Neuronal stem cell (in vitro differentiated cells): Measurements from ENCODE around the gene ETV1.

Source experiments
- DNase-seq: peaks from one replicate; pipeline ENCODE4 v3.0.0-alpha.2; 2013; ENCODE audit warnings: low spot score
- H2AFZ ChIP-seq: one replicate; pipeline ENCODE4 v1.6.1; 2013; ENCODE audit warnings: mild to moderate bottlenecking, low read length, inconsistent platforms
- H2AK5ac ChIP-seq: 2 replicates; pipeline ENCODE4 v1.6.1; 2013; ENCODE audit warnings: low read depth, mild to moderate bottlenecking, inconsistent platforms, low read length, moderate library complexity, mixed read lengths
- H2BK120ac ChIP-seq: 2 replicates; pipeline ENCODE4 v1.6.1; 2013; ENCODE audit warnings: low read depth, mild to moderate bottlenecking, inconsistent platforms, low read length, moderate library complexity, mixed read lengths
- H2BK12ac ChIP-seq: one replicate; pipeline ENCODE4 v1.6.1; 2013; ENCODE audit warnings: low read length, inconsistent platforms
- H2BK15ac ChIP-seq: 2 replicates; pipeline ENCODE4 v1.6.1; 2013; ENCODE audit warnings: mild to moderate bottlenecking, low read length, inconsistent platforms, mixed read lengths
- H2BK5ac ChIP-seq: one replicate; pipeline ENCODE4 v1.6.1; 2013; ENCODE audit warnings: inconsistent platforms, mild to moderate bottlenecking, low read length, moderate library complexity
- H3K14ac ChIP-seq: one replicate; pipeline ENCODE4 v1.6.1; 2013; ENCODE audit warnings: low read length, inconsistent platforms
- H3K18ac ChIP-seq: 2 replicates; pipeline ENCODE4 v1.6.1; 2013; ENCODE audit warnings: low read length, inconsistent platforms
- H3K23ac ChIP-seq: 2 replicates; pipeline ENCODE4 v1.6.1; 2013; ENCODE audit warnings: low read depth, mild to moderate bottlenecking, mixed read lengths, low read length, inconsistent platforms; ENCODE audit not compliant: poor library complexity
- H3K27ac ChIP-seq: replicated peaks from 3 replicates; pipeline ENCODE4 v1.5.1; 2013; ENCODE audit warnings: low read length, inconsistent platforms
- H3K27me3 ChIP-seq, 3 experiments: 2 replicates each; pipeline ENCODE4 v1.6.1; 2013; ENCODE audit warnings: low read length in 3 of 3, mild to moderate bottlenecking in 2 of 3, inconsistent platforms in 1 of 3, low read depth in 1 of 3, mixed read lengths in 1 of 3, moderate library complexity in 1 of 3; ENCODE audit not compliant: control insufficient read depth in 3 of 3, insufficient read depth in 3 of 3
- H3K36me3 ChIP-seq, 2 donors: replicated peaks in 1 of 2; 2 replicates each; pipeline ENCODE4 v1.6.1; 2013; ENCODE audit warnings: low read length in 2 of 2; ENCODE audit not compliant: control insufficient read depth in 2 of 2, insufficient read depth in 2 of 2
- H3K4ac ChIP-seq: 2 replicates; pipeline ENCODE4 v1.6.1; 2013; ENCODE audit warnings: inconsistent platforms, mild to moderate bottlenecking, low read length, moderate library complexity
- H3K4me1 ChIP-seq, 2 donors: 1 replicate in 1 of 2; 2 replicates in 1 of 2; pipeline ENCODE4 v1.6.1; 2013; ENCODE audit warnings: low read length in 2 of 2, low read depth in 1 of 2; ENCODE audit not compliant: control insufficient read depth in 2 of 2, insufficient read depth in 1 of 2
- H3K4me2 ChIP-seq: one replicate; pipeline ENCODE4 v1.6.1; 2013; ENCODE audit warnings: mild to moderate bottlenecking, low read length, inconsistent platforms; ENCODE audit not compliant: insufficient read depth, poor library complexity, severe bottlenecking
- H3K4me3 ChIP-seq, 2 donors: 2 replicates each; pipeline ENCODE4 v1.5.1; 2013; ENCODE audit warnings: low read length in 2 of 2, mild to moderate bottlenecking in 2 of 2, inconsistent platforms in 1 of 2, moderate library complexity in 1 of 2
- H3K79me1 ChIP-seq: one replicate; pipeline ENCODE4 v1.6.1; 2013; ENCODE audit warnings: low read depth, mild to moderate bottlenecking, inconsistent platforms, low read length, moderate library complexity
- H3K9ac ChIP-seq: one replicate; pipeline ENCODE4 v1.6.1; 2013; ENCODE audit warnings: mild to moderate bottlenecking, low read depth, low read length, inconsistent platforms; ENCODE audit not compliant: poor library complexity
- H3K9me3 ChIP-seq, 2 donors: replicated peaks in 1 of 2; 2 replicates each; pipeline versions ENCODE3 to v1.6.1; 2013; ENCODE audit warnings: low read length in 2 of 2, mild to moderate bottlenecking in 2 of 2, inconsistent platforms in 1 of 2, low read depth in 1 of 2, mixed read lengths in 1 of 2, moderate library complexity in 1 of 2; ENCODE audit not compliant: control insufficient read depth in 2 of 2, insufficient read depth in 1 of 2
- H4K8ac ChIP-seq: one replicate; pipeline ENCODE4 v1.6.1; 2013; ENCODE audit warnings: low read depth, mild to moderate bottlenecking, inconsistent platforms, low read length, moderate library complexity
- H4K91ac ChIP-seq: one replicate; pipeline ENCODE4 v1.6.1; 2013; ENCODE audit warnings: low read length, low read depth, mild to moderate bottlenecking, inconsistent platforms; ENCODE audit not compliant: poor library complexity
- WGBS, 2 donors: extraction: QIAGEN DNeasy Blood & Tissue Kit; methylation state at CpG; one replicate each; pipeline ENCODE4 v1.1.7; 2013; ENCODE audit warnings: missing lambda C conversion rate in 2 of 2, mixed read lengths in 1 of 2; ENCODE audit not compliant: insufficient read length in 2 of 2, insufficient replicate concordance in 1 of 2; ENCODE audit errors: extremely low coverage in 2 of 2; 5-methylcytosine and 5-hydroxymethylcytosine counted together

Gene ETV1

GRCh38 chr7:13874783-13875182 is 114.7 kb downstream of the ETV1 start:
- H3K4ac ChIP-seq, result no peak overlapping the region
- H2BK120ac ChIP-seq, result no peak overlapping the region
- no CpG with 5 or more reads among the region's 2 CpGs for WGBS, 2 donors
- no peaks in the 10 kb centered on the region for H3K79me1 ChIP-seq
- no peak overlapping the region for H4K91ac ChIP-seq
- no peak for DNase-seq
- no peaks in the 10 kb centered on the region for H3K27me3 ChIP-seq
- H2BK5ac ChIP-seq, result no peak overlapping the region
- no peaks in the 10 kb centered on the region for H3K9me3 ChIP-seq
- H3K4me2 ChIP-seq, result no peak overlapping the region
- H2BK12ac ChIP-seq, result no peak overlapping the region
- no peak overlapping the region for H2BK15ac ChIP-seq
- H3K36me3 ChIP-seq, result no peaks in the 10 kb centered on the region
- no peak overlapping the region for H3K18ac ChIP-seq
- no peak overlapping the region for H3K4me3 ChIP-seq
- no peak overlapping the region for H3K23ac ChIP-seq
- no peak overlapping the region for H2AFZ ChIP-seq
- no peak overlapping the region for H2AK5ac ChIP-seq
- H4K8ac ChIP-seq, result no peak overlapping the region
- no peak overlapping the region for H3K27ac ChIP-seq
- H3K14ac ChIP-seq, result no peak overlapping the region
- no peak overlapping the region for H3K9ac ChIP-seq
- H3K4me1 ChIP-seq, result no peaks in the 10 kb centered on the region

- Histone ChIP-seq H2BK12ac (no peak overlapping the region), H3K79me1 (no peaks in the 10 kb centered on the region), H3K27me3 (no peaks in the 10 kb centered on the region), H2BK5ac (no peak overlapping the region), H4K8ac (no peak overlapping the region), H3K4me2 (no peak overlapping the region), H3K18ac (no peak overlapping the region), H2AK5ac (no peak overlapping the region), H3K14ac (no peak overlapping the region), H3K9ac (no peak overlapping the region), H2BK15ac (no peak overlapping the region), H3K4ac (no peak overlapping the region), H3K4me3 (no peak overlapping the region), H4K91ac (no peak overlapping the region), H3K36me3 (no peaks in the 10 kb centered on the region), H3K23ac (no peak overlapping the region), H3K4me1 (no peaks in the 10 kb centered on the region), H3K9me3 (no peaks in the 10 kb centered on the region), H2BK120ac (no peak overlapping the region), H3K27ac (no peak overlapping the region), H2AFZ (peak overlapping the region; percentile 23)
- no peak for DNase-seq
Measured at GRCh38 chr7:13872709-13873108, 116.8 kb downstream of the ETV1 start.

- Histone ChIP-seq H2AK5ac (no peak overlapping the region), H3K23ac (no peak overlapping the region), H3K27ac (no peak overlapping the region), H3K4me1 (no peaks in the 10 kb centered on the region), H3K14ac (no peak overlapping the region), H3K4me3 (no peak overlapping the region), H2BK120ac (no peak overlapping the region), H4K8ac (no peak overlapping the region), H4K91ac (no peak overlapping the region), H3K36me3 (no peaks in the 10 kb centered on the region), H3K27me3 (no peaks in the 10 kb centered on the region), H3K4me2 (no peak overlapping the region), H3K4ac (no peak overlapping the region), H3K79me1 (no peaks in the 10 kb centered on the region), H3K9ac (no peak overlapping the region), H2BK5ac (no peak overlapping the region), H2AFZ (no peak overlapping the region), H2BK12ac (no peak overlapping the region), H3K9me3 (no peaks in the 10 kb centered on the region), H3K18ac (no peak overlapping the region), H2BK15ac (no peak overlapping the region)
- DNase-seq, result no peak
Measured at GRCh38 chr7:13871008-13871407, 118.5 kb downstream of the ETV1 start.

GRCh38 chr7:13860734-13861133 is 128.7 kb downstream of the ETV1 start:
- no peak overlapping the region for H2BK5ac ChIP-seq
- H3K27me3 ChIP-seq, result no peaks in the 10 kb centered on the region
- H2BK120ac ChIP-seq, result no peak overlapping the region
- DNase-seq, result no peak
- H3K4me3 ChIP-seq, result no peak overlapping the region
- H2BK12ac ChIP-seq, result no peak overlapping the region
- no peak overlapping the region for H3K9ac ChIP-seq
- H3K9me3 ChIP-seq, result no peaks in the 10 kb centered on the region
- H3K36me3 ChIP-seq, result no peaks in the 10 kb centered on the region
- no peak overlapping the region for H4K91ac ChIP-seq
- no peaks in the 10 kb centered on the region for H3K79me1 ChIP-seq
- H3K4ac ChIP-seq, result no peak overlapping the region
- no CpG with 5 or more reads among the region's 2 CpGs for WGBS, 2 donors
- H3K14ac ChIP-seq, result no peak overlapping the region
- H2AK5ac ChIP-seq, result no peak overlapping the region
- no peak overlapping the region for H2BK15ac ChIP-seq
- no peak overlapping the region for H4K8ac ChIP-seq
- no peak overlapping the region for H3K4me2 ChIP-seq
- H3K4me1 ChIP-seq, result peaks cover 0 to 2% of the 10 kb centered on the region in 2 donors
- H3K27ac ChIP-seq, result no peak overlapping the region
- H3K23ac ChIP-seq, result no peak overlapping the region
- H3K18ac ChIP-seq, result no peak overlapping the region
- H2AFZ ChIP-seq, result peak overlapping the region; percentile 35
